Activated naive CD8-positive, alpha-beta T cell treated with anti-CD3 and anti-CD28 coated beads, Interleukin-2, amount 50 U/mL, for 24 hours (primary cell): ENCODE data around the gene HECTD3.
A peak's percentile ranks its signal among the peaks of the same experiment; 100 is the strongest.

Source experiments
- ATAC-seq: fragments of 150-1000 bp; cut with Tn5 transposase; one replicate; pipeline ENCODE4 v1.10.0; 2021
- DNase-seq: peaks from one replicate; pipeline ENCODE4 v3.0.0; 2021
- H3K27ac Mint-ChIP-seq: one replicate; pipeline ENCODE4 v1.8.0; 2021; ENCODE audit warnings: mild to moderate bottlenecking, mixed read lengths
- H3K27me3 Mint-ChIP-seq: one replicate; pipeline ENCODE4 v1.8.0; 2021; ENCODE audit warnings: mixed read lengths
- H3K36me3 Mint-ChIP-seq: one replicate; pipeline ENCODE4 v1.8.0; 2021; ENCODE audit warnings: low read depth, mixed read lengths
- H3K4me1 Mint-ChIP-seq: one replicate; pipeline ENCODE4 v1.8.0; 2021; ENCODE audit warnings: mixed read lengths
- H3K4me3 Mint-ChIP-seq: one replicate; pipeline ENCODE4 v1.8.0; 2021; ENCODE audit warnings: mild to moderate bottlenecking, moderate library complexity, mixed read lengths
- H3K9me3 Mint-ChIP-seq: one replicate; pipeline ENCODE4 v1.8.0; 2021; ENCODE audit warnings: mixed read lengths

HECTD3 gene

GRCh38 chr1:45010855-45011811 is at the start of gene HECTD3:
Gene HECTD3, minus strand, starts transcription at chr1:45011324. Its CDS starts 67 bp downstream, at chr1:45011257.
- DNase-seq (peak; percentile 75), ATAC-seq (peak; percentile 77)
- Mint-ChIP-seq H3K27ac (peak within 1 kb of the TSS; percentile 89), H3K36me3 (peaks cover 25% of the 10 kb centered on the region), H3K9me3 (no peaks in the 10 kb centered on the region), H3K4me1 (peaks cover 40% of the 10 kb centered on the region), H3K4me3 (peak within 1 kb of the TSS; percentile 84), H3K27me3 (no peaks in the 10 kb centered on the region)

- H3K36me3 Mint-ChIP-seq, result peaks cover 2% of the 10 kb centered on the region
- H3K4me3 Mint-ChIP-seq, result no peak overlapping the region
- no peaks in the 10 kb centered on the region for H3K9me3 Mint-ChIP-seq
- ATAC-seq (no peak), DNase-seq (no peak)
- H3K27me3 Mint-ChIP-seq, result no peaks in the 10 kb centered on the region
- no peaks in the 10 kb centered on the region for H3K4me1 Mint-ChIP-seq
- H3K27ac Mint-ChIP-seq, result no peak overlapping the region
Measured at GRCh38 chr1:45059829-45060228, 48.7 kb upstream of the HECTD3 start.

- Mint-ChIP-seq H3K27ac (no peak overlapping the region), H3K4me1 (peaks cover 5% of the 10 kb centered on the region), H3K4me3 (no peak overlapping the region), H3K36me3 (peaks cover 2% of the 10 kb centered on the region), H3K9me3 (no peaks in the 10 kb centered on the region), H3K27me3 (no peaks in the 10 kb centered on the region)
- ATAC-seq (no peak), DNase-seq (no peak)
Measured at GRCh38 chr1:45057542-45057941, 46.4 kb upstream of the HECTD3 start.

GRCh38 chr1:45051005-45051772 is 40.1 kb upstream of the HECTD3 start:
- H3K27me3 Mint-ChIP-seq, result no peaks in the 10 kb centered on the region
- H3K9me3 Mint-ChIP-seq, result no peaks in the 10 kb centered on the region
- peak overlapping the region; percentile 68 for H3K27ac Mint-ChIP-seq
- peak; percentile 88 for ATAC-seq
- peaks cover 19% of the 10 kb centered on the region for H3K4me1 Mint-ChIP-seq
- peak overlapping the region; percentile 35 for H3K4me3 Mint-ChIP-seq
- DNase-seq, result no peak
- H3K36me3 Mint-ChIP-seq, result peaks cover 2% of the 10 kb centered on the region

- Mint-ChIP-seq H3K27me3 (no peaks in the 10 kb centered on the region), H3K36me3 (no peaks in the 10 kb centered on the region), H3K4me1 (peaks cover 17% of the 10 kb centered on the region), H3K9me3 (no peaks in the 10 kb centered on the region), H3K27ac (no peak overlapping the region), H3K4me3 (no peak overlapping the region)
- DNase-seq (no peak), ATAC-seq (no peak)
Measured at GRCh38 chr1:45047032-45047431, 35.9 kb upstream of the HECTD3 start.

GRCh38 chr1:45044916-45045315 is 33.8 kb upstream of the HECTD3 start:
- no peak overlapping the region for H3K4me3 Mint-ChIP-seq
- no peak overlapping the region for H3K27ac Mint-ChIP-seq
- ATAC-seq (no peak), DNase-seq (no peak)
- no peaks in the 10 kb centered on the region for H3K36me3 Mint-ChIP-seq
- no peaks in the 10 kb centered on the region for H3K27me3 Mint-ChIP-seq
- no peaks in the 10 kb centered on the region for H3K9me3 Mint-ChIP-seq
- peaks cover 3% of the 10 kb centered on the region for H3K4me1 Mint-ChIP-seq

GRCh38 chr1:45043094-45043493 is 32.0 kb upstream of the HECTD3 start:
- Mint-ChIP-seq H3K27me3 (no peaks in the 10 kb centered on the region), H3K4me1 (peaks cover 5% of the 10 kb centered on the region)

GRCh38 chr1:45040297-45040696 is 29.2 kb upstream of the HECTD3 start:
- Mint-ChIP-seq H3K4me3 (no peak overlapping the region), H3K9me3 (no peaks in the 10 kb centered on the region), H3K27ac (no peak overlapping the region), H3K4me1 (peaks cover 16% of the 10 kb centered on the region), H3K27me3 (no peaks in the 10 kb centered on the region), H3K36me3 (no peaks in the 10 kb centered on the region)
- DNase-seq, result no peak
- ATAC-seq, result no peak

More at GRCh38 chr1:45043094-45043493, 32.0 kb upstream of the HECTD3 start:
- no peak overlapping the region for H3K4me3 Mint-ChIP-seq
- H3K36me3 Mint-ChIP-seq, result no peaks in the 10 kb centered on the region
- H3K9me3 Mint-ChIP-seq, result no peaks in the 10 kb centered on the region
- no peak for DNase-seq
- H3K27ac Mint-ChIP-seq, result no peak overlapping the region
- no peak for ATAC-seq

- Mint-ChIP-seq H3K4me3 (no peak overlapping the region), H3K4me1 (peaks cover 15% of the 10 kb centered on the region), H3K9me3 (no peaks in the 10 kb centered on the region), H3K27ac (no peak overlapping the region), H3K27me3 (no peaks in the 10 kb centered on the region), H3K36me3 (no peaks in the 10 kb centered on the region)
- DNase-seq (no peak), ATAC-seq (no peak)
Measured at GRCh38 chr1:45038661-45039364, 27.7 kb upstream of the HECTD3 start.

GRCh38 chr1:45038240-45038639 is 27.1 kb upstream of the HECTD3 start:
- Mint-ChIP-seq H3K27ac (no peak overlapping the region), H3K4me3 (no peak overlapping the region), H3K4me1 (peaks cover 19% of the 10 kb centered on the region), H3K27me3 (no peaks in the 10 kb centered on the region), H3K9me3 (no peaks in the 10 kb centered on the region), H3K36me3 (no peaks in the 10 kb centered on the region)
- ATAC-seq, result no peak
- DNase-seq, result no peak

GRCh38 chr1:45037456-45037855 is 26.3 kb upstream of the HECTD3 start:
- H3K36me3 Mint-ChIP-seq, result no peaks in the 10 kb centered on the region
- no peak overlapping the region for H3K4me3 Mint-ChIP-seq
- H3K4me1 Mint-ChIP-seq, result peaks cover 20% of the 10 kb centered on the region
- no peaks in the 10 kb centered on the region for H3K9me3 Mint-ChIP-seq
- DNase-seq (no peak), ATAC-seq (peak; percentile 97)
- H3K27me3 Mint-ChIP-seq, result no peaks in the 10 kb centered on the region
- H3K27ac Mint-ChIP-seq, result no peak overlapping the region

GRCh38 chr1:45035631-45036301 is 24.6 kb upstream of the HECTD3 start:
- peaks cover 20% of the 10 kb centered on the region for H3K4me1 Mint-ChIP-seq
- H3K4me3 Mint-ChIP-seq, result no peak overlapping the region
- no peaks in the 10 kb centered on the region for H3K36me3 Mint-ChIP-seq
- no peak for DNase-seq
- H3K27me3 Mint-ChIP-seq, result no peaks in the 10 kb centered on the region
- H3K9me3 Mint-ChIP-seq, result no peaks in the 10 kb centered on the region
- no peak for ATAC-seq
- no peak overlapping the region for H3K27ac Mint-ChIP-seq

- H3K4me3 Mint-ChIP-seq, result no peak overlapping the region
- ATAC-seq, result no peak
Measured at GRCh38 chr1:45033356-45033755, 22.2 kb upstream of the HECTD3 start.

GRCh38 chr1:45032837-45033236 is 21.7 kb upstream of the HECTD3 start:
- Mint-ChIP-seq H3K36me3 (no peaks in the 10 kb centered on the region), H3K4me1 (peaks cover 18% of the 10 kb centered on the region), H3K9me3 (no peaks in the 10 kb centered on the region), H3K27ac (no peak overlapping the region), H3K4me3 (no peak overlapping the region), H3K27me3 (no peaks in the 10 kb centered on the region)
- DNase-seq, result no peak
- ATAC-seq, result no peak

More at GRCh38 chr1:45033356-45033755, 22.2 kb upstream of the HECTD3 start:
- H3K27ac Mint-ChIP-seq, result no peak overlapping the region
- H3K36me3 Mint-ChIP-seq, result no peaks in the 10 kb centered on the region
- no peak for DNase-seq
- H3K9me3 Mint-ChIP-seq, result no peaks in the 10 kb centered on the region
- H3K4me1 Mint-ChIP-seq, result peaks cover 20% of the 10 kb centered on the region
- H3K27me3 Mint-ChIP-seq, result no peaks in the 10 kb centered on the region
